ENCODE data around the gene ADARB2. TPM values are rescaled to one million over a fixed set of nuclear protein-coding genes. Genes with fewer than 3 reads are reported as not detected.

The ADARB2 gene
- total RNA-seq, 4 donors from 2014 or later: 0.13 to 6.1 (median 0.57) TPM

GRCh38 chr10:1291178-1292090, 445.9 kb downstream of the ADARB2 start:
- DNase-seq (ENCODE audit: low spot score): no peak
- no peak for ATAC-seq (ENCODE audit: low FRiP score)
- no peak for TF ChIP-seq CTCF (IDR thresholded peaks at IDR 0.05)

GRCh38 chr10:1290071-1290471, 447.3 kb downstream of the ADARB2 start:
- ATAC-seq (ENCODE audit: low FRiP score) (no peak), DNase-seq (ENCODE audit: low spot score) (no peak)
- TF ChIP-seq CTCF (IDR thresholded peaks at IDR 0.05): no peak

GRCh38 chr10:1289591-1289990, 447.7 kb downstream of the ADARB2 start:
- ATAC-seq (ENCODE audit: low FRiP score) (no peak), DNase-seq (ENCODE audit: low spot score) (no peak)
- TF ChIP-seq CTCF (IDR thresholded peaks at IDR 0.05): no peak

- DNase-seq (ENCODE audit: low spot score): no peak
- no peak for ATAC-seq (ENCODE audit: low FRiP score)
- no peak for TF ChIP-seq CTCF (IDR thresholded peaks at IDR 0.05)
These were observed 449.3 kb downstream of the ADARB2 start for GRCh38 chr10:1287971-1288401.

GRCh38 chr10:1287487-1287886, 449.8 kb downstream of the ADARB2 start:
- no peak for ATAC-seq (ENCODE audit: low FRiP score)
- no peak for DNase-seq (ENCODE audit: low spot score)
- no peak for TF ChIP-seq CTCF (IDR thresholded peaks at IDR 0.05)

- ATAC-seq (ENCODE audit: low FRiP score) (no peak), DNase-seq (ENCODE audit: low spot score) (no peak)
- no peak for TF ChIP-seq CTCF (IDR thresholded peaks at IDR 0.05)
These were observed 453.2 kb downstream of the ADARB2 start for GRCh38 chr10:1284076-1284475.

- ATAC-seq (ENCODE audit: low FRiP score) (no peak), DNase-seq (ENCODE audit: low spot score) (no peak)
- TF ChIP-seq CTCF (IDR thresholded peaks at IDR 0.05): no peak
These were observed 455.9 kb downstream of the ADARB2 start for GRCh38 chr10:1281405-1281782.
